Measurements from ENCODE around the gene PSD4. TPM values are rescaled to one million over a fixed set of nuclear protein-coding genes. Genes with fewer than 3 reads are reported as not detected.
A peak's percentile ranks its signal among the peaks of the same experiment; 100 is the strongest.

PSD4 gene
- total and polyA plus RNA-seq, 10 of the 15 experiments (the other 5 are each of a cell fraction or from before 2014, with no cell fraction given), result 0.68 to 114 (median 35.1) TPM

GRCh38 chr2:113218283-113219091, 44.7 kb downstream of the PSD4 start:
- Histone ChIP-seq H3K27ac (ENCODE audit: control insufficient read depth, insufficient read depth) (no peak overlapping the region), H3K4me1 (ENCODE audit: control insufficient read depth, insufficient read depth, low read length) (peaks cover 5% of the 10 kb centered on the region; the same call in 1 of the 2 replicates), H3K4me2 (ENCODE audit: control insufficient read depth, insufficient read depth) (no peak overlapping the region), H4K20me1 (ENCODE audit: control insufficient read depth, insufficient read depth) (no peaks in the 10 kb centered on the region), H3K27me3 (replicated peaks in 1 of 2; ENCODE audit: control insufficient read depth in 2 of 2, insufficient read depth in 2 of 2, low read length in 1 of 2) (no peaks in the 10 kb centered on the region), H3K36me3 (ENCODE audit: control insufficient read depth in 2 of 2, insufficient read depth in 2 of 2, low read length in 1 of 2) (no peaks in the 10 kb centered on the region), H3K9me3 (replicated peaks; ENCODE audit: control insufficient read depth, insufficient read depth, low read length) (no peaks in the 10 kb centered on the region), H2AFZ (ENCODE audit: control insufficient read depth, low read depth, low read length) (no peak overlapping the region), H3K9ac (ENCODE audit: control insufficient read depth, insufficient read depth, low read length) (no peak overlapping the region), H3K79me2 (ENCODE audit: control insufficient read depth, insufficient read depth, low read length) (no peaks in the 10 kb centered on the region), H3K4me3 (no peak overlapping the region)
- DNase-seq (ENCODE audit: low read depth, low spot score), result no peak
- ATAC-seq, result no peak
- in situ Hi-C loops (cut with MboI), result no loop called here
- SMC1A ChIA-PET (ENCODE audit: uncharacterized antibody, unreplicated experiment), result interaction anchor here (2.4 kb wide), 1 partner anchor 14 kb away, joined by 11 read pairs; no protein-coding TSS in a partner anchor
- no peak for FAIRE-seq
- TF ChIP-seq BMI1 (IDR thresholded peaks at IDR 0.05; ENCODE audit: borderline replicate concordance) (0 out of 2 replicates have a peak, but pooled peaks have one; percentile 46), NR2F1 (conservative IDR thresholded peaks at IDR 0.05) (no peak; the same call in 1 of the 2 replicates), TARDBP (IDR thresholded peaks at IDR 0.05; ENCODE audit: borderline replicate concordance) (no peak), EED (IDR thresholded peaks at IDR 0.05; ENCODE audit: low read depth) (no peak)
- POLR2A ChIA-PET, result no interaction called here
- RAD21 ChIA-PET (ENCODE audit: unreplicated experiment), result interaction anchor here (1.0 to 1.9 kb wide), 2 partner anchors 15 to 80 kb away, joined by 4 to 8 read pairs; no protein-coding TSS in a partner anchor
- 45% methylated on average over 8 of the region's 8 CpGs for WGBS (ENCODE audit: insufficient coverage, insufficient replicate concordance, low lambda C conversion rate, missing lambda C conversion rate)
- BruUV-seq (replicated peaks), result no TSS peak
- intact Hi-C loops (cut with micrococcal nuclease; ENCODE audit: unreplicated experiment), result no loop called here
- CTCF ChIA-PET, result interaction anchor here (1.8 kb wide), 2 partner anchors 16 to 19 kb away, joined by 5 to 6 read pairs; no protein-coding TSS in a partner anchor

GRCh38 chr2:113219092-113219441, 45.3 kb downstream of the PSD4 start:
- WGBS (ENCODE audit: insufficient coverage, insufficient replicate concordance, low lambda C conversion rate, missing lambda C conversion rate), result 45% methylated on average over 2 of the region's 2 CpGs
- CTCF ChIA-PET, result interaction anchor here (1.2 kb wide), 1 partner anchor 139 kb away, joined by 3 read pairs; no protein-coding TSS in a partner anchor
- BruUV-seq (replicated peaks), result no TSS peak
- SMC1A ChIA-PET (ENCODE audit: uncharacterized antibody, unreplicated experiment), result no interaction called here
- Histone ChIP-seq H3K4me1 (ENCODE audit: control insufficient read depth, insufficient read depth, low read length) (peaks cover 5% of the 10 kb centered on the region; the same call in 1 of the 2 replicates), H3K9ac (ENCODE audit: control insufficient read depth, insufficient read depth, low read length) (no peak overlapping the region), H3K27me3 (replicated peaks in 1 of 2; ENCODE audit: control insufficient read depth in 2 of 2, insufficient read depth in 2 of 2, low read length in 1 of 2) (no peaks in the 10 kb centered on the region; a peak in 1 of 4 replicates), H3K4me3 (no peak overlapping the region), H3K27ac (ENCODE audit: control insufficient read depth, insufficient read depth) (no peak overlapping the region), H3K36me3 (ENCODE audit: control insufficient read depth in 2 of 2, insufficient read depth in 2 of 2, low read length in 1 of 2) (no peaks in the 10 kb centered on the region), H3K79me2 (ENCODE audit: control insufficient read depth, insufficient read depth, low read length) (no peaks in the 10 kb centered on the region), H3K9me3 (replicated peaks; ENCODE audit: control insufficient read depth, insufficient read depth, low read length) (no peaks in the 10 kb centered on the region), H2AFZ (ENCODE audit: control insufficient read depth, low read depth, low read length) (no peak overlapping the region), H3K4me2 (ENCODE audit: control insufficient read depth, insufficient read depth) (no peak overlapping the region), H4K20me1 (ENCODE audit: control insufficient read depth, insufficient read depth) (no peaks in the 10 kb centered on the region)
- FAIRE-seq (no peak), DNase-seq (ENCODE audit: low read depth, low spot score) (no peak), ATAC-seq (no peak)
- RAD21 ChIA-PET (ENCODE audit: unreplicated experiment), result no interaction called here
- intact Hi-C loops (cut with micrococcal nuclease; ENCODE audit: unreplicated experiment) (no loop called here), in situ Hi-C loops (cut with MboI) (no loop called here)
- POLR2A ChIA-PET, result no interaction called here
- TF ChIP-seq NFXL1 (IDR thresholded peaks at IDR 0.05; ENCODE audit: borderline replicate concordance) (no peak), PAX5 (IDR thresholded peaks at IDR 0.05; ENCODE audit: borderline replicate concordance, low read depth, low read length) (no peak), SP1 (IDR thresholded peaks at IDR 0.05; ENCODE audit: low read depth, low read length) (no peak), GATAD2B (conservative IDR thresholded peaks at IDR 0.05; ENCODE audit: low read depth) (no peak), EED (IDR thresholded peaks at IDR 0.05; ENCODE audit: low read depth) (no peak), JUND (IDR thresholded peaks at IDR 0.05; ENCODE audit: low read depth, low read length) (no peak), E4F1 (IDR thresholded peaks at IDR 0.05; ENCODE audit: borderline replicate concordance, partially characterized antibody) (no peak), MTA2 (IDR thresholded peaks at IDR 0.05; ENCODE audit: low read depth) (no peak), ZNF384 (IDR thresholded peaks at IDR 0.05; ENCODE audit: borderline replicate concordance, low read depth, low read length) (no peak), BHLHE40 (IDR thresholded peaks at IDR 0.05; ENCODE audit: borderline replicate concordance in 1 of 2, low read depth in 2 of 2, low read length in 1 of 2) (no peak), ZSCAN29 (IDR thresholded peaks at IDR 0.05) (no peak), POU2F2 (IDR thresholded peaks at IDR 0.05; ENCODE audit: borderline replicate concordance, low read depth, low read length) (no peak), ZZZ3 (IDR thresholded peaks at IDR 0.05; ENCODE audit: control insufficient read depth, insufficient read length, low read depth) (no peak)

All from GM12878 (cell line).